ENCODE data around the gene DUSP7. TPM values are rescaled to one million over a fixed set of nuclear protein-coding genes. Genes with fewer than 3 reads are reported as not detected.

DUSP7 gene
- total RNA-seq, 1 donor from 2014 or later, result 2.4 TPM

GRCh38 chr3:52083556-52084087, 27.3 kb upstream of the DUSP7 start:
- peaks cover 22% of the 10 kb centered on the region for H3K4me1 Mint-ChIP-seq
- peaks cover 4% of the 10 kb centered on the region for H3K27me3 Mint-ChIP-seq (ENCODE audit: insufficient read depth, low read depth)
- H3K9me3 ChIP-seq (ENCODE audit: low read depth), result no peaks in the 10 kb centered on the region
- TF ChIP-seq, protein P1, sequence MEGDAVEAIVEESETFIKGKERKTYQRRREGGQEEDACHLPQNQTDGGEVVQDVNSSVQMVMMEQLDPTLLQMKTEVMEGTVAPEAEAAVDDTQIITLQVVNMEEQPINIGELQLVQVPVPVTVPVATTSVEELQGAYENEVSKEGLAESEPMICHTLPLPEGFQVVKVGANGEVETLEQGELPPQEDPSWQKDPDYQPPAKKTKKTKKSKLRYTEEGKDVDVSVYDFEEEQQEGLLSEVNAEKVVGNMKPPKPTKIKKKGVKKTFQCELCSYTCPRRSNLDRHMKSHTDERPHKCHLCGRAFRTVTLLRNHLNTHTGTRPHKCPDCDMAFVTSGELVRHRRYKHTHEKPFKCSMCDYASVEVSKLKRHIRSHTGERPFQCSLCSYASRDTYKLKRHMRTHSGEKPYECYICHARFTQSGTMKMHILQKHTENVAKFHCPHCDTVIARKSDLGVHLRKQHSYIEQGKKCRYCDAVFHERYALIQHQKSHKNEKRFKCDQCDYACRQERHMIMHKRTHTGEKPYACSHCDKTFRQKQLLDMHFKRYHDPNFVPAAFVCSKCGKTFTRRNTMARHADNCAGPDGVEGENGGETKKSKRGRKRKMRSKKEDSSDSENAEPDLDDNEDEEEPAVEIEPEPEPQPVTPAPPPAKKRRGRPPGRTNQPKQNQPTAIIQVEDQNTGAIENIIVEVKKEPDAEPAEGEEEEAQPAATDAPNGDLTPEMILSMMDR (IDR thresholded peaks at IDR 0.05), result no peak
- H3K4me3 ChIP-seq, result no peak overlapping the region
- no peaks in the 10 kb centered on the region for H3K36me3 ChIP-seq
- peak overlapping the region; percentile 3 for H3K27ac Mint-ChIP-seq
- H3K9ac ChIP-seq, result no peak overlapping the region
- no peaks in the 10 kb centered on the region for H3K27me3 ChIP-seq
- no peaks in the 10 kb centered on the region for H3K9me3 Mint-ChIP-seq
- DNase-seq (ENCODE audit: low spot score), result no peak
- no peak overlapping the region for H3K4me3 Mint-ChIP-seq
- no peak overlapping the region for H3K4me2 ChIP-seq
- H4K20me1 ChIP-seq (ENCODE audit: low read depth), result no peaks in the 10 kb centered on the region
- H3K4me1 ChIP-seq, result peaks cover 7% of the 10 kb centered on the region
- no peak overlapping the region for H3K27ac ChIP-seq
- H3F3A ChIP-seq (ENCODE audit: low read depth), result no peaks in the 10 kb centered on the region
- H2AFZ ChIP-seq (replicated peaks), result no peak overlapping the region
- no peaks in the 10 kb centered on the region for H3K36me3 Mint-ChIP-seq
- no peaks in the 10 kb centered on the region for H3K79me2 ChIP-seq (ENCODE audit: low read depth)

- no peaks in the 10 kb centered on the region for H3K79me2 ChIP-seq (ENCODE audit: low read depth)
- no peaks in the 10 kb centered on the region for H3K36me3 Mint-ChIP-seq
- H3K4me1 ChIP-seq, result peaks cover under 1% of the 10 kb centered on the region
- H3K4me3 Mint-ChIP-seq, result no peak overlapping the region
- H3K9ac ChIP-seq, result no peak overlapping the region
- H3K27ac ChIP-seq, result no peak overlapping the region
- peaks cover 4% of the 10 kb centered on the region for H3K27me3 Mint-ChIP-seq (ENCODE audit: insufficient read depth, low read depth)
- H2AFZ ChIP-seq (replicated peaks), result no peak overlapping the region
- DNase-seq (ENCODE audit: low spot score), result no peak
- no peaks in the 10 kb centered on the region for H4K20me1 ChIP-seq (ENCODE audit: low read depth)
- peaks cover 18% of the 10 kb centered on the region for H3K4me1 Mint-ChIP-seq
- H3K4me2 ChIP-seq, result no peak overlapping the region
- TF ChIP-seq, protein P1 (IDR thresholded peaks at IDR 0.05), result no peak
- TF ChIP-seq EZH2 (IDR thresholded peaks at IDR 0.05), result no peak
- no peak for TF ChIP-seq EZH2phosphoT487 (IDR thresholded peaks at IDR 0.05)
- no peaks in the 10 kb centered on the region for H3K9me3 Mint-ChIP-seq
- no peaks in the 10 kb centered on the region for H3F3A ChIP-seq (ENCODE audit: low read depth)
- no peak overlapping the region for H3K27ac Mint-ChIP-seq
- H3K9me3 ChIP-seq (ENCODE audit: low read depth), result no peaks in the 10 kb centered on the region
- H3K27me3 ChIP-seq, result no peaks in the 10 kb centered on the region
- H3K36me3 ChIP-seq, result no peaks in the 10 kb centered on the region
- no peak overlapping the region for H3K4me3 ChIP-seq
Measured at GRCh38 chr3:52082951-52083350, 26.6 kb upstream of the DUSP7 start.

DNA sequence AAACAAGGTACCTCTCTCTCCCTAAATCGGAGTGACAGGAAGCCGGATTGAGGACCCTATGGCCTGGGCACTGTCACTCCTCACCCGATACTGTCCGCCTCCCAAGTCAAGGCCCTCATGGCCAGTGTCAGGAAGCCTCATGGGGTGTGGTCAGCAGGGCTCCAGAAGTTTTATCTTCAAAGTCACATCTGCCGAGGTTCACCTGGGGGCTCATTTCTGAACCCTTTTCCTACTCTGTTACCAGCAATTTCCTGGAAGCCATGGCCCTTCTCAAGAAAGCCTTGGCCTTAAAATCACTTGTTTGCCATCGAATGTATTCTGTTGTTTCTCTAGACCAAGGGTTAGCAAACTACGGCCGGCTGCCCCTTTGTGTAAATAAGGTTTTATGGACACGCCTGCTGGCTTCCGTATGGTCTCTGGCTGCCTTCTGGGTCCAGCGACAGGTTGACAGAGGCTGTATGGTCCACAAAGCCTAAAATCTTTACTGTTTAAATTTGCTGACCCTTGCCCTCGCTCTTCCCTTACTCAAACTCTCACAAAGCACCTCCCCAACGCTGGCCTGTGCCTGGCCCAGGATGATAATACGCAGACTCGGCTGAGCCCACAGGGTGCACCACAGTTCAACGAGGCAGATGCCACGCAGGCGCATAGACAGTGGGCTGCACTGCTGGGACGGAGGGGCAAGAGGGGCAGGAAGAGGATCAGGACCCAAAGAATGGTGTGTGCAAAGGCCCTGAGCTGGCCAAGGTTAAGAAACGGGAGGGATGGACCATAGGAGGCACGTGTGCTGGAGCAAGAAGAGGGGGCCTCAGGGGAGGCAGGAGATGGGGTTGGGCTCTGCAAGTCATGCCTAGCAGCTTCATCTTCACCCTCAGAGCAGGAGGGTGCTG, 24.7 kb upstream of the DUSP7 start:
- no peak for DNase-seq (ENCODE audit: low spot score)
- H3K9me3 Mint-ChIP-seq, result no peaks in the 10 kb centered on the region
- no peaks in the 10 kb centered on the region for H3K36me3 Mint-ChIP-seq

More for the DNA sequence above, 24.7 kb upstream of the DUSP7 start:
- no peaks in the 10 kb centered on the region for H3K27me3 ChIP-seq
- H2AFZ ChIP-seq (replicated peaks), result no peak overlapping the region
- no peaks in the 10 kb centered on the region for H3K4me1 ChIP-seq
- no peaks in the 10 kb centered on the region for H3K36me3 ChIP-seq
- no peak overlapping the region for H3K27ac Mint-ChIP-seq
- H3K4me3 ChIP-seq, result no peak overlapping the region
- no peaks in the 10 kb centered on the region for H3K9me3 ChIP-seq (ENCODE audit: low read depth)
- H3K4me1 Mint-ChIP-seq, result peaks cover 4% of the 10 kb centered on the region
- TF ChIP-seq, protein P1 (IDR thresholded peaks at IDR 0.05), result no peak
- TF ChIP-seq EZH2 (IDR thresholded peaks at IDR 0.05), result no peak
- TF ChIP-seq EZH2phosphoT487 (IDR thresholded peaks at IDR 0.05), result no peak
- H3K27me3 Mint-ChIP-seq (ENCODE audit: insufficient read depth, low read depth), result no peaks in the 10 kb centered on the region
- H3F3A ChIP-seq (ENCODE audit: low read depth), result no peaks in the 10 kb centered on the region
- H4K20me1 ChIP-seq (ENCODE audit: low read depth), result no peaks in the 10 kb centered on the region
- no peak overlapping the region for H3K9ac ChIP-seq
- H3K4me2 ChIP-seq, result no peak overlapping the region
- no peak overlapping the region for H3K4me3 Mint-ChIP-seq
- no peaks in the 10 kb centered on the region for H3K79me2 ChIP-seq (ENCODE audit: low read depth)
- H3K27ac ChIP-seq, result no peak overlapping the region
